Peyer's patch (tissue), 4 donors: ENCODE data around the gene NOCT. TPM values are rescaled to one million over a fixed set of nuclear protein-coding genes. Genes with fewer than 3 reads are reported as not detected.
"Not testable (repeated sequence)": the region's sequence is repeated elsewhere in the genome, so short reads cannot be mapped to it uniquely, and the experiment has no call there.

ENCODE experiments used
- DNase-seq, 3 donors: peaks; one replicate each; pipeline ENCODE4 v3.0.0-alpha.2; 2017 to 2019
- H3K27ac ChIP-seq, 4 donors: fragments of 200-600 bp; sonication (generic); one replicate each; pipeline ENCODE4 v1.5.1; 2016 to 2019
- H3K27me3 ChIP-seq, 2 donors: fragments of 200-600 bp; sonication (generic); one replicate each; pipeline ENCODE4 v1.5.1; 2019
- H3K36me3 ChIP-seq, 3 donors: fragments of 200-600 bp; sonication (generic); one replicate each; pipeline ENCODE4 v1.5.1; 2016 to 2019
- H3K4me1 ChIP-seq, 4 donors: fragments of 200-600 bp; sonication (generic); one replicate each; pipeline ENCODE4 v1.5.1; 2016 to 2019
- H3K4me3 ChIP-seq, 4 donors: fragments of 200-600 bp; sonication (generic); 1 replicate in 3 of 4; 2 replicates in 1 of 4; pipeline ENCODE4 v1.5.1; 2016 to 2019; ENCODE audit warnings: mild to moderate bottlenecking in 1 of 4
- H3K9me3 ChIP-seq, 4 donors: fragments of 200-600 bp; sonication (generic); one replicate each; pipeline ENCODE4 v1.5.1; 2016 to 2019; ENCODE audit warnings: mild to moderate bottlenecking in 1 of 4
- CTCF ChIP-seq, 6 experiments: fragments of 450-650 bp in 4 of 6; fragments of 200-600 bp in 2 of 6; sonication (generic) in 1 of 6; IDR thresholded peaks; one replicate each; pipeline ENCODE4 v1.5.1; 2017 to 2019; ENCODE audit warnings: antibody characterized with exemption in 6 of 6, mild to moderate bottlenecking in 3 of 6, moderate library complexity in 1 of 6
- POLR2A ChIP-seq, 2 donors: fragments of 450-650 bp; IDR thresholded peaks; one replicate each; pipeline ENCODE4 v1.5.1; 2017; ENCODE audit warnings: antibody characterized with exemption in 2 of 2, mild to moderate bottlenecking in 2 of 2, moderate library complexity in 2 of 2
- total RNA-seq, 4 donors: library from RNA; depleted of rRNA; stranded (reverse); fragments of >200 nt; gene quantifications; one replicate each; pipeline ENCODE4 v1.1.0, GENCODE V29; 2016

Gene NOCT
- total RNA-seq, 4 donors from 2014 or later, result 5.4 to 26.4 (median 11.0) TPM

GRCh38 chr4:139054791-139055505 lies 39.4 kb downstream of the NOCT start:
- H3K27me3 ChIP-seq, result no peaks in the 10 kb centered on the region
- H3K27ac ChIP-seq, result no peak overlapping the region
- no peaks in the 10 kb centered on the region for H3K9me3 ChIP-seq
- no peak for DNase-seq
- no peak overlapping the region for H3K4me3 ChIP-seq
- H3K4me1 ChIP-seq, result no peaks in the 10 kb centered on the region
- TF ChIP-seq CTCF (IDR thresholded peaks at IDR 0.05) (no peak), POLR2A (IDR thresholded peaks at IDR 0.05) (no peak)
- peaks cover 0 to 80% (median 0%) of the 10 kb centered on the region in 3 donors for H3K36me3 ChIP-seq

- H3K9me3 ChIP-seq, H3K27me3 ChIP-seq, H3K4me1 ChIP-seq, H3K4me3 ChIP-seq, H3K27ac ChIP-seq: not testable (repeated sequence)
- peaks cover 0 to 93% (median 0%) of the 10 kb centered on the region in 3 donors for H3K36me3 ChIP-seq
- peak in 1 of 3 donors; percentile 52 for DNase-seq
These were observed 43.4 kb downstream of the NOCT start for GRCh38 chr4:139059026-139059425.

- H3K36me3 ChIP-seq, result peaks cover 0 to 94% (median 0%) of the 10 kb centered on the region in 3 donors
- no peak for DNase-seq
- H3K4me1 ChIP-seq, result no peaks in the 10 kb centered on the region
- H3K9me3 ChIP-seq, result no peaks in the 10 kb centered on the region
- no peaks in the 10 kb centered on the region for H3K27me3 ChIP-seq
- TF ChIP-seq POLR2A (IDR thresholded peaks at IDR 0.05), result no peak
- TF ChIP-seq CTCF (IDR thresholded peaks at IDR 0.05), result no peak
- no peak overlapping the region for H3K27ac ChIP-seq
- H3K4me3 ChIP-seq, result no peak overlapping the region
These were observed 45.0 kb downstream of the NOCT start for GRCh38 chr4:139060591-139060990.

- no peaks in the 10 kb centered on the region for H3K27me3 ChIP-seq
- peaks cover 0 to 21% (median 0%) of the 10 kb centered on the region in 3 donors for H3K36me3 ChIP-seq
- H3K27ac ChIP-seq, result no peak overlapping the region
- no peak for DNase-seq
- H3K9me3 ChIP-seq, result no peaks in the 10 kb centered on the region
- TF ChIP-seq CTCF (IDR thresholded peaks at IDR 0.05) (no peak), POLR2A (IDR thresholded peaks at IDR 0.05) (no peak)
- H3K4me1 ChIP-seq, result peaks cover 0 to 24% (median 0%) of the 10 kb centered on the region in 4 donors
- no peak overlapping the region for H3K4me3 ChIP-seq
These were observed 60.6 kb downstream of the NOCT start for GRCh38 chr4:139076016-139076744.

- H3K36me3 ChIP-seq, result peaks cover 0 to 8% (median 0%) of the 10 kb centered on the region in 3 donors
- no peaks in the 10 kb centered on the region for H3K27me3 ChIP-seq
- H3K4me1 ChIP-seq, result peaks cover 0 to 33% (median 5%) of the 10 kb centered on the region in 4 donors
- H3K27ac ChIP-seq, result no peak overlapping the region
- H3K9me3 ChIP-seq, result no peaks in the 10 kb centered on the region
- no peak for DNase-seq
- no peak for TF ChIP-seq CTCF (IDR thresholded peaks at IDR 0.05)
- TF ChIP-seq POLR2A (IDR thresholded peaks at IDR 0.05), result no peak
- no peak overlapping the region for H3K4me3 ChIP-seq
These were observed 62.2 kb downstream of the NOCT start for GRCh38 chr4:139077567-139078355.
